ENCODE data around the gene GPM6B.

Gene GPM6B

DNA sequence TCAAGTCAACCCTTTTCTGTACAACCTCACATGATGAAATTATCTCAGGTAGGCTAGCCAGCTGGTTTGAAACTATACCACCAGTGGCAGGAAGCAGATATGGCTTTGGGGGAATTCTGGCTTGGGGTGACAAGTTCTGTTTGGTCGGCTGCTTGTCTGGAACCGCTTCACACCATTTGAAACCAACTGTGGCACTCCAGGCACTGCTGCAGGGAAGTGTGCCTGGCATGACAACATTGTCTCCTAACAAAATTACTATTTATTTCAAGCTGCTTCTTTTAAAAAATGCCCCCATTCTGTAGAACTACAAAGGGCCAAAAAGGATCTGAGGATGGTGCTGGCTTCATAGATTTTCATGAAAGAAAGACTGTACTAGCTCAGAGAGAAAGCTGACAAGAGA is 37.1 kb upstream of the GPM6B start:
- no peak for DNase-seq (ENCODE audit: low read depth)
- TF ChIP-seq CTCF (IDR thresholded peaks at IDR 0.05; ENCODE audit: insufficient read depth, low read depth, low read length, missing control alignments) = no peak
- H3K4me3 ChIP-seq (ENCODE audit: low read length) = no peak overlapping the region

GRCh38 chrX:13852001-13852695 is 35.3 kb upstream of the GPM6B start:
- no peak for TF ChIP-seq CTCF (IDR thresholded peaks at IDR 0.05; ENCODE audit: insufficient read depth, low read depth, low read length, missing control alignments)
- DNase-seq (ENCODE audit: low read depth) = no peak
- H3K4me3 ChIP-seq (ENCODE audit: low read length) = no peak overlapping the region

GRCh38 chrX:13845721-13846378 is 29.0 kb upstream of the GPM6B start:
- H3K4me3 ChIP-seq (ENCODE audit: low read length) = no peak overlapping the region
- DNase-seq (ENCODE audit: low read depth) = peak; percentile 20
- no peak for TF ChIP-seq CTCF (IDR thresholded peaks at IDR 0.05; ENCODE audit: insufficient read depth, low read depth, low read length, missing control alignments)

GRCh38 chrX:13843150-13843721 is 26.3 kb upstream of the GPM6B start:
- no peak for DNase-seq (ENCODE audit: low read depth)
- TF ChIP-seq CTCF (IDR thresholded peaks at IDR 0.05; ENCODE audit: insufficient read depth, low read depth, low read length, missing control alignments) = no peak
- H3K4me3 ChIP-seq (ENCODE audit: low read length) = no peak overlapping the region

- TF ChIP-seq CTCF (IDR thresholded peaks at IDR 0.05; ENCODE audit: insufficient read depth, low read depth, low read length, missing control alignments) = no peak
- no peak overlapping the region for H3K4me3 ChIP-seq (ENCODE audit: low read length)
- no peak for DNase-seq (ENCODE audit: low read depth)
Measured at GRCh38 chrX:13840121-13840520, 23.2 kb upstream of the GPM6B start.

DNA sequence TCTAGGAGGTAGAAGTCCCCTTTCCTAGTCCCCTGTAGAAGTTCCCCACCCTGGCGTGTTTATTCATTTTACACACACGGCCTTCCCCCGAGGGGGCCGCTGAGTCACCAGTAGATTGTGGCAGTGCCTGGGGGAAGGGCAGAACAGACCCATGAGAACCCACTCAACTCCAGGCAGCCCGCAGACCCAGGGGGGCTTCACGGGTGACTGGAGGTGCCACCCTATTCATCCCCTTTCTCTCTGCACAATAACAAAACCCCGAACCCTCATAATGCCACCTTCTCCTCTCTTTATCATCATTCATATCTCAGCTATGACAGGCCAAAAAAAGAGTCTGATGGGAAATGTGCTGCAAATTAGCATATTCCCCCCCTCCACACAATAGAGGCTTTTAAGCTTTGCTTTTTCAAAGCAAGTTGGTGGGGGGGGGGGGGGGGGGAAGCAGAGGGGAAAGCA is 20.4 kb upstream of the GPM6B start:
- no peak for DNase-seq (ENCODE audit: low read depth)
- H3K4me3 ChIP-seq (ENCODE audit: low read length) = no peak overlapping the region
- TF ChIP-seq CTCF (IDR thresholded peaks at IDR 0.05; ENCODE audit: insufficient read depth, low read depth, low read length, missing control alignments) = no peak

Measured in epithelial cell of esophagus (primary cell).